ENCODE data around the gene TOX2. TPM values are rescaled to one million over a fixed set of nuclear protein-coding genes. Genes with fewer than 3 reads are reported as not detected.

Gene TOX2
- 1.6 and 1.7 TPM in 2 replicates for total RNA-seq

GRCh38 chr20:43914311-43915210 lies at the start of gene TOX2:
Gene TOX2 (plus strand): TSS chr20:43914852. CDS start chr20:43914892, 40 bp downstream.

Other genes starting within 250 kb of the TOX2 start
- gene MYBL2, start 247.7 kb upstream of the TOX2 start, total RNA-seq, result 0.09 and 0.47 TPM in 2 replicates
- not detected in 2 replicates for gene GTSF1L, start 187.8 kb upstream of the TOX2 start, total RNA-seq